GM19438 (cell line): ENCODE measurements around the gene PKD2.
A peak's percentile ranks its signal among the peaks of the same experiment; 100 is the strongest.
"Not testable (repeated sequence)": the region's sequence is repeated elsewhere in the genome, so short reads cannot be mapped to it uniquely, and the experiment has no call there.

Experiments
- ATAC-seq: cut with Tn5 transposase; IDR thresholded peaks from one replicate; pipeline ENCODE4 v1.9.1; 2021; ENCODE audit warnings: low read depth; ENCODE audit not compliant: unreplicated experiment

Gene PKD2

DNA sequence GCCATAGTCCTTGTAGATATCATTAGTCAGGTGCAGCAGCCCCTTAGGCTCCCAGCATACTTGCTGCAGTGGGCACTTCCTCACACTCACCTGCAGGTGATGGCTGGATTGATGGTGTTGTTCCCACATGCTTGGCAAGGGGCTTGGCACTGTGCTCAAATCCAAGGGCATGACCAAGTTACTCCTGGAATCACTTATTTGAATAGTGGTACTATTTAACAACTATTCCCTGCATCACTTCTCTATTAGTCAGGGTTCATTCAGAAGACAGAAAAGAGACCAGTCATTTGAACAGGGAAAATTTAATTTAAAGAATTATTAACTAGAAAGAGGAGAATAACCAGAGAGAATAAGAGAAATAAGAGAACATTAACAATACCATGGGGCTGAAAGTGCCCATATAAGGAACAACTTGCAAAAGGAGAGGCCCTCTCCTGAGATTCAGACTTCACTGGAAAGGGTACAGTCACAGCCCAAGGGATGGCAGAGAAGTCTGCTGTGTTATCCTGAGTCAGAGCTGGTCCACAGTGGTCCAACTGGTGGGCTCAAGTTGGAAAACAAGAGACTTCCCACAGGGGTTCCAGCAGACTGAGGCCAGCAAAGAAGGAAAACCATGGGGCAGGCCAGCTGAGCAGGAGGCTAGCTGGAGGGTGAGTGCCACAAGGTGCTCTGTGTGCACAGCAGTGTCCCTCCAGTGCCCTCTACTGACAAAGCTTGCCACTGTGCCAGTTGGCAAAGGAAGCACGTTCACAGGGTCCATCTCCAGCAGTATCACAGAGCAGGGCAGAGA is 22.1 kb upstream of the PKD2 start:
- peak; percentile 66 for ATAC-seq

DNA sequence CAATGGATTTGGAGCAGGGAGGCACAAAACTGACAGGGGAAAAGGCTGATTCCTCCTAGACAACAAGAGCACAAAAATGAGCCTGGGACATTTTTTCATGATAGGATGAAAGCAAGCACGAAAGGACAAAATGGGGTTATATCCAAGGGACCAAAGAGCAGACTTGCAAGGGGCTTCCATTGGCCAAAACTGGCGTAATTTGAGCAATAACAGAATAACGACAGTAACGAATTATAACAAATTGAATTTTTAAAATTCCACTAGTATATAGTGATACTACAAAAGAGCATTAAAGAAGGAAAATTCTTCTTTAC is 21.6 kb upstream of the PKD2 start:
- ATAC-seq = no peak

DNA sequence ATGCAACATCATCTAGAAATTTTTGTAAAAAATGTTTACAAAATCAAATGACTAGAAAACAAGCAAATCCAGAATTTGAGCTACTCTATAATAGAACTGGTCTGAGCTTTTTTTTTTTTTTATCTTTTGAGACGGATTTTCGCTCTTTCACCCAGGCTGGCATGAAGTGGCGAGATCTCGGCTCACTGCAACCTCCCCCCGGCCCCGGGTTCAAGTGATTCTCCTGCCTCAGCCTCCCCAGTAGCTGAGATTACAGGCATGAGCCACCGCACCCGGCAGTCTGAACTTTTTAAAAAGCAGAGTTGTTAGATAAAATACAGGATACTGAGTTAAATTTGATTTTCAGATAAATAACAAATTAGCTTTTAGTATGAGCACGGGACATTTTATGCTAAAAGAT is 20.9 kb upstream of the PKD2 start:
- ATAC-seq = no peak

DNA sequence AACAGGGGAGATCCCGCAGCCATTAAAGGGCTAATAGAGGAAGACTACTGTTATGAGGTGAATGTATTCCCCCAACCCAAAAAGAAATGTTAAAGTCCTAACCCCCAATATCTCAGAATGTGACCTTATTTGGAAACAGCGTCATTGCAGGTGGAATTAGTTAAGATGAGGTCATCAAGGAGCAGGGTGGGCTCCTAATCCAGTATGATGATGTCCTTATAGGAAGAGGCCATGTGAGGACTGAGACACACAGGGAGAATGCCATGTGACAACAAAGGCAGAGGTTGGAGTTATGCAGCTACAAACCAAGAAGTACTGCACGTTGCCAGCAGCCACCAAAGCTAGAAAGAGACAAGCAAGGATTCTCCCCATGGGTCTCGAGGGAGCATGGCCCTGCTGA is 17.7 kb upstream of the PKD2 start:
- ATAC-seq = no peak

DNA sequence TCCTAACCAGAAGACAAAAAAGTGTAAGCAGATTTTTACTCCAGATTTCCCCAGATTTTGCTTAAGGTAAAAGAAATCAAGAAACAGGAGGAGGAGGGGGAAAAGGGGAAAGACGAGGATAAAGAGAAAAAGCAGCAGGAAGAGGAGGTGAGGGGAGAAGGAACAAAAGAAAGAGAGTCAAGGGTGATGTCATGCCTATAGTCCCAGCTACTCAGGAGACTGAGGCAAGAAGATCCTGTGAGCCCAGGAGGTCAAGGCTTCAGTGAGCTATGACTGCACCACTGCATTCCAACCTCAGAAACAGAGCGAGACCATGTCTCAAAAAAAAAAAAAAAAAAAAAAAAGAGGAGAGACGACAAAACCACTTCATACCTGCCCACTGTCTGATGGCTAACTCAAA is 12.0 kb upstream of the PKD2 start:
- ATAC-seq = no peak

DNA sequence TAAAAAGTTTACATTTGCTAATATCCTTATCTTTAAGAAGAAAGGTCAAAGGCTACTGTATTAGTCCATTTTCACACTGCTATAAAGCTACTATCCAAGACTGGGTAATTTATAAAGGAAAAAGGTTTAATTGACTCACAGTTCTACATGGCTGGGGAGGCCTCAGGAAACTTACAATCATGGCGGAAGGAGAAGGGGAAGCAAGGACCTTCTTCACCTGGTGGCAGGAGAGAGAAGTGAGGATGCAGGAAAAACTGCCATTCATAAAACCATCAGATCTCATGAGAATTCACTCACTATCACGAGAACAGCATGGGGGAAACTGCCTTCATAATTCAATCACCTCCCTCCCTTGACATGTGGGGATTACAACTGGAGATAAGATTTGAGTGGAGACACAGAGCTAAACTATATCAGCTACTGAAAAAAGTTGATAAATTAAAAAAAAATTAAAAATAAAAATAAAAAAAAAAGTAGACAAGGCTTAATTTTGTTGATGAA is 8.2 kb upstream of the PKD2 start:
- ATAC-seq = not testable (repeated sequence)

DNA sequence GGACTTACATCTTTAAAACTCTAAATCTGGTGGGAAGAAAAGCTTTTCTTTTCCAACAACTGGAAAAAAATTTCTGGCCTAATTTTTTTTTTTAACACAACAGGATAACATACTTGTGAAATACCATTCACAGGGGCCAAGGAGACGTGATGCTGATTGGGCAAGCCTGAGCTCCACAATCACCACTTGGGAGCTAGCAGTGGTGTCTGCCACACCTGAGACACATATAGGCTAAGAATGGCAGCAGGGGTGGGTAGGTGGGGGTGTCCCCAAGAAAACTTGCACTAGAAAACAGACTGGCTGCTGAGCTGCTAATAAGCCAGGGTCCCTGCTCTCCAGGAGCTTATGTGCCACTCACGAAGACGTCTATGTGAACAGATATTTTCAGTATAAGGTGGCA is 5.6 kb upstream of the PKD2 start:
- no peak for ATAC-seq

DNA sequence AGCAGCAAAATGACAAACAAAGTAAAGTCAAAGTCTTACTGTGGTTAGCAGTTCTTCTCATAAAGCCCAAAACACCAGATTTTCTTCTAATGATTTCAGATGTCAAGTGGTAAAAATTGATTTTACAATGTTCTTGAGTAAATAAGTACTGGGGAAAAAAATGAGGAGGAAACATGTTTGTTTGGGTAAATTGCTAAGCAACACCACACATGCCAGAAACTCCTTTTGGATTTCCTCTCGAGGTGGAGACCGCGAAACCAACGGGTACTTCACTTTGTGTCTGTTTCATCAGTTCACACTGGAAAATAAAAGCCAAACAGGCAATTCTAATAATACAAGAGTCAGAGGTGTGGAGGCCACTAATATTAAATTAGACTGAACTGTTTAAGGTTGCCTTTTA is 4.6 kb upstream of the PKD2 start:
- ATAC-seq = no peak

DNA sequence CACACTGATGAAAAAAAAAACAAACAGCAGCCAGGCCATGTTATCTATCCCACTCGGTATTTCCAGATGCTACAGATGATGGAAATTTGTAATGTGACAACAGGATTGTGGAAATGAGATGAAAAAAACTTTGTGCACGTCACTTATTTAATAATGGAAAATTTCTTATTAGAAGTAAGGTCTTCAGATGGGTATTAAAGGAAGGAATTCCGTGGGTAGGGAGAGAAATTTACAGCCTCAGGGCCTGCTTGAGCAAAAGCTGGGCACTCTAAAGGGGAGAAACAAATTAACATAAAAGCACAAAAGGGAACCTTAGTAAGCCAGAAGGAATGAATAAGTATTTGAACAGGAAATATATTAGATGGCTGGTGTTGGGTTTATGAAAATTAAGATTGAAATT is 4.2 kb upstream of the PKD2 start:
- ATAC-seq = no peak

DNA sequence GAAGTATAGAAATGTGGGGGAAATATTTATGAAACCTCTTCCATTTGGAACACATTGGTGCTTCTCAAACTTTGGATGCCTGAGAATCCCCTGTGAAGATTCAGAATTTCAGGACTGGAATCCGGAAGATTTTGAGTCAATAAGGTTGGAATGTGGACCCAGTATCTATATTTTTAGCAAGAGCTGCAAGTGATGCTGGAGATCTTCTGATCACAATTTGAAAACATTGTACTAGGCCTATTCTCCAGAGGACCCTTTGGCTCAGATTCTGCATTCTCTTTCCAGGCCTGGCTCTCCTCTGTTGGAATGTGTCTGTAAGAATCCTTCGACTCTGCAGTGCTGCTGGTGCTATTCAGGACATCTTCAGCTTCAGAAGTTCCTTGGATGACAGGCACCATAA is 2.4 kb upstream of the PKD2 start:
- ATAC-seq = no peak

DNA sequence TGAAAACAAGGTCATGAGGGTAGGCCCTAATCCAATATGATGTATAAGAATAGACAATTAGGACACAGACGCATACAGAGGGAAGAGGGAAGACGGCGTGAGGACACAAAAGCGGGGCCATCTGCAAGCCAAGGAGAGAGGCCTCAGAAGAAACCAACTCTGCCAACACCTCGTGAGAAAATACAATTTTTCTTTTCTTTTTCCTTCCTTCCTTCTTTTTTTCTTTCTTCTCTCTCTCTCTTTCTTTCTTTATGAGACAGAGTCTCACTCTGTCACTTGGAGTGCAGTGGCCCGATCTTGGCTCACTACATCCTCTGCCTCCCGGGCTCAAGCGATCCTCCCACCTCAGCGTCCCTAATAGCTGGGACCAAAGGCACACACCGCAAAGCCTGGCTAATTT is 1.5 kb upstream of the PKD2 start:
- ATAC-seq = no peak

DNA sequence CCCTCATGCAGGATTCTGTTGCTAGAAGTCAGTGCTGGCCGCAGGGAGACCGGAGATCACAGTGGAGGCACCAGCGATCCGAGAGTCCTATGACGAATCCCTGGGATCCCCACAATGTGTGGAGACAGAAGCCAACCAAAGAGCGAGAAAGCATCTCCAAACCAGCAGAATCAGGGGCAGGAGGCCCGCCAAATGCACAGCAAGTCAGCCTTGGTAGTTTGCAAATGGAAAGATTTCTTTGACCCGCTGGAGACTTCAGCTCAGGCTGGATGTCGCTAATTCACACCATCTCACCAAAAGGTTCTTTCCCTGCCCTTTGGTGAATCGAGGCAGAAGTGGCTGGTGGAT is 505 bp upstream of the PKD2 start:
- no peak for ATAC-seq

DNA sequence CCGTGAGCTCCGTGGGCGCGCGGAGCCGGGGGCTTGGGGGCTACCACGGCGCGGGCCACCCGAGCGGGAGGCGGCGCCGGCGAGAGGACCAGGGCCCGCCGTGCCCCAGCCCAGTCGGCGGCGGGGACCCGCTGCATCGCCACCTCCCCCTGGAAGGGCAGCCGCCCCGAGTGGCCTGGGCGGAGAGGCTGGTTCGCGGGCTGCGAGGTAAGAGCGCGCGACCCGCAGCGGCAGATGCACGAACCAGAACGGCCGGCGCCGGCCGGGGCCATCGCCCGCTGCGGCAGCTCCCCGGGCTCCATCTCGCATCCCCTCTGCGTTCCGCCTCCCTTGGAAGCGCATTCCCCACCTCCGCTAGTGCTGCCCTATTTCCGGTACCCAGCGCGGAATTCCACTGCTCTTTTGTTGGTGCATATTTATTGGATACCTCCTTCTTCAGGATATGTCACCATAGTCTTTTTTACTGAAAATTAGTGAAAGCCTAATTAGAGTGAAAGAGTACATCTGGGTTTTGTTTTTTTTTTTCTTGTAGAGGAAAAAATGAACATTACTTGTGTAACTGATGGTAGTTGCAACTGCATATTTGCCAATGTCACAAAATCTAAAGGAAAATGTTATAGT is 797 bp downstream of the PKD2 start:
- peak; percentile 35 for ATAC-seq

DNA sequence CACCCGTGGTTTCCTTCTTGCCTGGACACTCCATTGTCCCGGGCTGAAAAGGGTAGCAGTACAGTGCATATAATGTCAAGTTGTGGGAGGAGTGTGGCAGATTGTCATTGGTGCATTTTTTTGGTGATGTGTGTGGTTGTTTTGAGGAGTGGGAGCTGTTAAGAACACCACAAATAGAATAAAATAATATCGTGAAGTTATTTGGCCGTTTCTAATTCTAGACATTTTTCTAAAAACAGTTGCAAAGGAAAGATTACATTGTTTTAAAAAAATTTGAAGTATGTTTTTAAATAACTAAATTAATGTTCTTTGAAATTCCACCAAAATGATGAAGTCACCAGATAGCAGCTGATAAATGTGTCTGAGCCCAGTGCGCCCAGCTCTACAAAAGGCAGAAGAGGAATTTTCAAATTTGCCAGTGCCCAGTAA is 1.3 kb downstream of the PKD2 start:
- ATAC-seq = no peak

DNA sequence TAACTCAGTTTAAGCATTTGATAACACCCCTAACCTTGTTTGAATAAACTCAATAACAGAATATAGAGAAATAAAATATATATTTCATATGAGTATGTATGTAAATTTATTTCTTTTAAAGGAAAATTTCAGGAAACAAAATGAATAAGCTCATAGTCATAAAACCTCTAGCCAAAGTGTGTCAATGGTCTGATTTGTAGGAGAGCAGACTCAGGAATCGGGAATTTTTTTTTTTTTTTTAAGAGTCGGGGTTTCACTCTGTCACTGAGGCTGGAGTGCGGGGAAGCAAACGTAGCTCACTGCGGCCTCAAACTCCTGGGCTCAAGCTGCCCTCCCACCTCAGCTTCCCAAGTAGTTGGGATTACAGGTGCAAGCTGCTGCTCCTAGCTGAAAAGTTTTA is 2.4 kb downstream of the PKD2 start:
- no peak for ATAC-seq

DNA sequence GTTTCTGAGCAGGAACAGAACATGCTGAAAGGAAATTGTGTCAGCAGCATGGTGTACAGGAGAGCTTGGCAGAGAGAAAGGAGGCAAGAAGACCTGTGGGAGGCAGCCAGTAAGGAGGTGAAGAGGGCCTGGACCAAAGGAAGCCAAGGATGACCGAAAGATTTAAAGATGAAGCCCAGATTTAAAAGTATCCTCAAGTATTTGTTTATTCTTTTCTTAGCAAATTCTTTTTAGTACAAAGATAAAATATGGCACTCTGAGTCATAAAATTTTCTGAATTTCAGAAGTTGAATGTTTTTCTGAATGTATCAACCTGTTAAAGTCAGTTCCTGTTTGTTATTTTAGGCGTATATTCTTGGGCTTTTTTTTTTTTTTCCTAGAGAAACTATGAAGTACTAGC is 3.5 kb downstream of the PKD2 start:
- ATAC-seq = no peak

DNA sequence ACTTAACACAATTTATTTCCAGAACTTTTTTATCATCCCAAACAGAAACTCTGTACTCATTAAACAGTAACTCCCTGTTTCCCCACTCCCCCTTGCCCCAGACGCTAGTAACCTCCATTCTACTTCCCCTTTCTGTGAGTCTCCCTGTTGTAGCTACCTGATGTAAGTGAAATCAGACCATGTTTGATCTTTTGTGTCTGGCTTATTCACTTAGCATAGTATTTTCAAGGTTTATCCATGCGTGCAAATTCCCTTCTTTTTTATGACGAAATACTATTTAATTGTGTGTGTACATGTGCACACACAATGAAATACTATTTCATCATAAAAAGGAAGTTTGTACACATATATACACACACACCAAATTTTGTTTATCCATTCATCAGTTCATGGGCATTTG is 5.2 kb downstream of the PKD2 start:
- ATAC-seq = peak; percentile 36

DNA sequence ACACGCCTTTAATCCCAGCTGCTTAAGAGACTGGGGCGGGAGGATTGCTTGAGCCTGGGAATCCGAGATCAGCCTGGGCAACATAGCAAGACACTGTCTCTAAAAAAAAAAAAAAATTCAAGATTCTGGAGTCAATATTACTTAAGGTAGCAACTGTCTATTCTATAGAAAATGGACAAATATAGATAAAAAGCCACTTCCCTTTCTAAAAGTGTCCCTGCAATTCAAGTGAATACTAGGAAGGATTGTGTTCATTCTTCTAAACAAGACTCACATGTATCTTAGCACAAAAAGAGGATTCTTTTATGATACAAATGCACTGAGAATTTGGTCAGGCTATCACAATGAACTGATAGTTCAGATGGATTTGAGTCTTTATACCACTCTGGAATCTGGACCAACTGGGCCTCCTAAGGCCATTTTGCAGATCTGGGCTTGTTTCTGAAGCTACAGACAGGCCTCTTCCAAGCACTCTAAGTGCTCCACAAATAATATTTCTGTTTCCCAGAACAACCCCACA is 7.0 kb downstream of the PKD2 start:
- no peak for ATAC-seq

DNA sequence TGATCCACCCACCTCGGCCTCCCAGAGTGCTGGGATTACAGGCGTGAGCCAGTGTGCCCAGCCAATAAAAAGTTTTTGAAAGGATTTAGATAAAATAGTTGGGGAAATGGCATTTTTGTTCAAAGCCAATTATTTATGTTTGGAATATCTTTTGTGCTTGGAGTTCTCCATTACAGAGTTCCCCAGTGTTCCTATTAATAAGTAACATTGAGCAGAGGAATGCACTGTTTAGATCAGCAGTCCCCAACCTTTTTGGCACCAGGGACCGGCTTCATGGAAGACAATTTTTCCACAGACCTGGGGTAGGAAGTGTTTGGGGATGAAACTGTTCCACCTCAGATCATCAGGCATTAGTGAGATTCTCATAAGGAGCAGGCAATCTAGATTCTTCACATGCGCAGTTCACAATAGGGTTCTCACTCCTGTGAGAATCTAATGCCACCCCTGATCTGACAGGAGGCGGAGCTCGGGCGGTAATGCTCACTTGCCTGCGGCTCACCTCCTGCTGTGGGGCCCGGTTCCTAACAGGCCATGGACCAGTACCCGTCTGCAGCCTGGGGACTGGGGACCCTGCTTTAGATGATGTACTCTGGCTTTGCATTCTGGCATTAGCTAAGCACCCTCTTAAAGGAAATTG is 8.3 kb downstream of the PKD2 start:
- no peak for ATAC-seq

DNA sequence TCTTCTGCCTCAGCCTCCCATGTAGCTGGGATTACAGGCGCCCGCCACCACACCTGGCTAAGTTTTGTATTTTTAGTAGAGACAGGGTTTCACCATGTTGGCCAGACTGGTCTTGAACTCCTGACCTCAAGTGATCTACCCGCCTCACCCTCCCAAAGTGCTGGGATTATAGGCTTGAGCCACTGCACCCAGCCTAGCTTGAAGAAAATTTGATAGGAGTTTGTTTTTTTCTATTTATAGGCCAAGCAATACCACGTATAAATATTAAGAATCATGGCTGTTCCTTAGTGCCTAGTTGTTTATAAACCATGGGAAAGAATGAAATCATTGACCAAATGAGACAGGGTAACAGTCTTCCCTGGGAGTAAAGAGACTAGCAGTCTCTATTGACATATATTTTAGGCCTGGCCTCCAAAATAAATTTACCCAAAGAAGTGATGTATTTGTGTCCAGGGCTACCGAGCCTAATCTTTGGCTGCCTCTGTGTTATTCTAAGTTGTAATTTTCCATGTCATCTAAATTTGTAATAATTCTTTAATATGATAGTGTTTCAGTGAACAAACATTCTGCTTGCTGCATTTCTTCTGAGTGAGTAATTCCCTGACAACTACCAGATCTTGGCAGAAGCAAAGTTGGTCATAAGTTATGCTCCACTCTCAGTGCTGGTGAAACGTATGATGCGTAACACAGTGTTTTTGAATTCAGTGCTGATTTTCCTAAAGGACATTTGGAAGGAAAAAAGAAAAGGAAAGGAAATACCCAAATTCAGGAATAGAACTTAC is 10.3 kb downstream of the PKD2 start:
- no peak for ATAC-seq

DNA sequence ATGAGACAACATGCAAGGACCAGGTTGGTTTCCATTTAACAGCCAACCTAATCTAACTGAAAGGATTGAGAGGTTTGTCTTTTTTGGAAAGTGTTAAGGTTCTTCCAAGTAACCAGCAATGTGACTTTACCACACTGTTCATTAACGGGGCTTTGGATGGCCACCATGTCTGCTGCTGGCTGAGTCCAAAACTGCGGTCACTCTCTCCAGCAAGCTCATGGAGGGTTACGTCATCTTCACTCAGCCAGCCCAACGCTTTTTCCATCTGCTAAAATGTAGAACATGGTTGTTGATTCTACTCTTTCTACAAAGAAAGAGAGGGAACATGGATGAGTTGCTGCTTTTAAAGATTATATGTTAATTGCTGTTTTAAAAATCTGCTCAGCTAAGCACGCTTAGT is 11.0 kb downstream of the PKD2 start:
- no peak for ATAC-seq
